Trophoblast cell (in vitro differentiated cells and primary cell): ENCODE results near the gene RGSL1.

Experiments
- DNase-seq, 2 donors: peaks; one replicate each; pipeline ENCODE4 v3.0.0-alpha.2; 2016
- H2AFZ ChIP-seq: 2 replicates; pipeline ENCODE4 v1.6.1; 2013; ENCODE audit warnings: low read length, moderate library complexity, mild to moderate bottlenecking; ENCODE audit not compliant: insufficient read depth, poor library complexity
- H2AK5ac ChIP-seq: 2 replicates; pipeline ENCODE4 v1.6.1; 2013; ENCODE audit warnings: mild to moderate bottlenecking, low read length
- H2BK120ac ChIP-seq: 2 replicates; pipeline ENCODE4 v1.6.1; 2013; ENCODE audit warnings: low read length, mild to moderate bottlenecking, moderate library complexity; ENCODE audit not compliant: insufficient read depth, poor library complexity
- H2BK12ac ChIP-seq: 2 replicates; pipeline ENCODE4 v1.6.1; 2013; ENCODE audit warnings: mild to moderate bottlenecking, low read length, moderate library complexity
- H2BK5ac ChIP-seq: 2 replicates; pipeline ENCODE4 v1.6.1; 2013; ENCODE audit warnings: low read length, low read depth, moderate library complexity, mild to moderate bottlenecking; ENCODE audit not compliant: poor library complexity
- H3K14ac ChIP-seq: 2 replicates; pipeline ENCODE4 v1.6.1; 2013; ENCODE audit warnings: mild to moderate bottlenecking, low read length
- H3K18ac ChIP-seq: 2 replicates; pipeline ENCODE4 v1.6.1; 2013; ENCODE audit warnings: mild to moderate bottlenecking, low read length
- H3K23ac ChIP-seq: 2 replicates; pipeline ENCODE4 v1.6.1; 2013; ENCODE audit warnings: low read length
- H3K27ac ChIP-seq: 2 replicates; pipeline ENCODE4 v1.5.1; 2013; ENCODE audit warnings: low read depth, mild to moderate bottlenecking, inconsistent platforms, low read length, moderate library complexity
- H3K27me3 ChIP-seq: 2 replicates; pipeline ENCODE4 v1.6.1; 2013; ENCODE audit warnings: inconsistent platforms, mild to moderate bottlenecking, low read length, moderate library complexity; ENCODE audit not compliant: insufficient read depth
- H3K36me3 ChIP-seq, 2 experiments: 1 replicate in 1 of 2; 2 replicates in 1 of 2; pipeline ENCODE4 v1.6.1; 2013; ENCODE audit warnings: low read length in 2 of 2, mild to moderate bottlenecking in 2 of 2, moderate library complexity in 1 of 2; ENCODE audit not compliant: insufficient read depth in 2 of 2, control insufficient read depth in 1 of 2
- H3K4ac ChIP-seq: 2 replicates; pipeline ENCODE4 v1.6.1; 2013; ENCODE audit warnings: low read depth, mild to moderate bottlenecking, low read length, moderate library complexity
- H3K4me1 ChIP-seq, 2 experiments: 1 replicate in 1 of 2; 2 replicates in 1 of 2; pipeline ENCODE4 v1.6.1; 2013; ENCODE audit warnings: low read length in 2 of 2, mild to moderate bottlenecking in 2 of 2, moderate library complexity in 1 of 2; ENCODE audit not compliant: insufficient read depth in 2 of 2, control insufficient read depth in 1 of 2
- H3K4me2 ChIP-seq: 2 replicates; pipeline ENCODE4 v1.6.1; 2013; ENCODE audit warnings: inconsistent platforms, mild to moderate bottlenecking, low read length, moderate library complexity
- H3K4me3 ChIP-seq: 2 replicates; pipeline ENCODE4 v1.5.1; 2013; ENCODE audit warnings: mild to moderate bottlenecking, low read depth, low read length, inconsistent platforms
- H3K79me1 ChIP-seq: one replicate; pipeline ENCODE4 v1.6.1; 2013; ENCODE audit warnings: low read length
- H3K79me2 ChIP-seq: 2 replicates; pipeline ENCODE4 v1.6.1; 2013; ENCODE audit warnings: low read length, mild to moderate bottlenecking; ENCODE audit not compliant: control insufficient read depth, insufficient read depth, poor library complexity
- H3K9ac ChIP-seq: 2 replicates; pipeline ENCODE4 v1.6.1; 2013; ENCODE audit warnings: mild to moderate bottlenecking, low read length
- H3K9me3 ChIP-seq: 2 replicates; pipeline ENCODE4 v1.6.1; 2013; ENCODE audit warnings: low read depth, mild to moderate bottlenecking, control low read depth, inconsistent platforms, low read length; ENCODE audit not compliant: insufficient read depth
- H4K12ac ChIP-seq: 2 replicates; pipeline ENCODE4 v1.6.1; 2013; ENCODE audit warnings: low read depth, mild to moderate bottlenecking, low read length, moderate library complexity
- H4K8ac ChIP-seq: 2 replicates; pipeline ENCODE4 v1.6.1; 2013; ENCODE audit warnings: low read depth, mild to moderate bottlenecking, low read length, moderate library complexity
- H4K91ac ChIP-seq: one replicate; pipeline ENCODE4 v1.6.1; 2013; ENCODE audit warnings: low read depth, mild to moderate bottlenecking, low read length, moderate library complexity
- WGBS: extraction: QIAGEN DNeasy Blood & Tissue Kit; methylation state at CpG from one replicate; pipeline ENCODE4 v1.1.7; 2013; ENCODE audit warnings: missing lambda C conversion rate; ENCODE audit not compliant: insufficient read length, insufficient coverage; ENCODE audit errors: extremely low coverage; 5-methylcytosine and 5-hydroxymethylcytosine counted together

Gene RGSL1

DNA sequence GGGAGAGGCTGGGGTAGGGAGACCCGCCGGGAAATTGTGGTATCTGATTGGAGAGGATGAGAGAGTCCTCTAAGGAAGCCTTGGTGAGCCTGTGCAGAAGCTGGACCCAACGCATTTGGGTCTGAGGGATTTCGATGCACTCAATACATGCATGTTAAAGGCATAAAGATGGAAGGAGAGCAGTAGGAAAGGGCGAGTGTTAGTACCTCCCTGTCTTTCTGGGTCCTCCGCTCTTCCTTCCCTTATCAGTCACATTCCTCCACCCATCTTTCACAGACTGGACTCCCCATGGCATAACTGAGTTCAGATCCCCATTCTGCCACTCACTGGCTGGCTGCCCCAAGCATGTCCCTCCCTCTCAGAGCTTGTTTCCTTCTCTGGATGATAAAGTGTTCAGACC, 147.0 kb downstream of the RGSL1 start:
- peaks cover 6% of the 10 kb centered on the region for H3K79me2 ChIP-seq
- H3K4ac ChIP-seq, result no peak overlapping the region
- no peak overlapping the region for H3K9ac ChIP-seq
- peaks cover 10% of the 10 kb centered on the region for H3K79me1 ChIP-seq
- no peak overlapping the region for H3K4me2 ChIP-seq
- H2BK120ac ChIP-seq, result no peak overlapping the region
- no peak overlapping the region for H3K18ac ChIP-seq
- no peak overlapping the region for H3K27ac ChIP-seq
- no peak overlapping the region for H2AK5ac ChIP-seq
- no peak overlapping the region for H3K23ac ChIP-seq
- no peak overlapping the region for H4K12ac ChIP-seq
- H3K14ac ChIP-seq, result no peak overlapping the region
- no peak overlapping the region for H3K4me3 ChIP-seq
- peaks cover 23 to 26% of the 10 kb centered on the region in 2 experiments for H3K36me3 ChIP-seq
- DNase-seq, result no peak
- no peak overlapping the region for H2AFZ ChIP-seq
- no peak overlapping the region for H2BK5ac ChIP-seq
- H4K91ac ChIP-seq, result no peak overlapping the region
- H4K8ac ChIP-seq, result no peak overlapping the region
- peak overlapping the region; percentile 37 for H2BK12ac ChIP-seq
- peaks cover 17 to 18% of the 10 kb centered on the region in 2 experiments for H3K4me1 ChIP-seq
- no CpG with 5 or more reads among the region's 6 CpGs for WGBS
- peaks cover 3% of the 10 kb centered on the region for H3K9me3 ChIP-seq
- no peaks in the 10 kb centered on the region for H3K27me3 ChIP-seq

DNA sequence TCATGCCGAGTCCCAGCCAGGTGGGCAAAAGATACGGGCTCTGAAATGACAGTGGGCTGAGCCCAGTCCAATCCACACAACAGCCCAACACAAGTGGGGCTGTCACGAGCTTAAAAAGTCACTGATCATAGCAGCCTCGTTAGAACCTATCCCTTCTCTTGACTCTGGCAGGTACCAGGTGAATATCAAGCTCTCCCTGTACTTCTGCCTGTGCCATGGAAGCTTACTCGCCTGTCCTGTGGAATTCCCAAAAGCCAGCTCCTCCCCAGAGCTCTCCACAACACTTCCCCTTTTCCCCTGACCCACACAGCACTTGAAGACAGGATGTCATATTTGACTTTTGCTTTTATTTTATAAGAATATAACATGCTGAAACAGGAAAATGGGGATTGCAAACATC, 148.3 kb downstream of the RGSL1 start:
- Histone ChIP-seq H2BK12ac (no peak overlapping the region), H3K4ac (no peak overlapping the region), H3K4me3 (no peak overlapping the region), H2AFZ (no peak overlapping the region), H3K9ac (no peak overlapping the region), H4K91ac (no peak overlapping the region), H3K27me3 (no peaks in the 10 kb centered on the region), H3K9me3 (peaks cover 3% of the 10 kb centered on the region), H3K27ac (no peak overlapping the region), H3K36me3 (peaks cover 27 to 33% of the 10 kb centered on the region in 2 experiments), H2BK120ac (no peak overlapping the region), H2AK5ac (no peak overlapping the region), H3K18ac (no peak overlapping the region), H3K23ac (no peak overlapping the region), H4K8ac (no peak overlapping the region), H4K12ac (no peak overlapping the region), H3K79me1 (peaks cover 15% of the 10 kb centered on the region), H3K4me2 (no peak overlapping the region), H3K79me2 (peaks cover 12% of the 10 kb centered on the region), H3K14ac (no peak overlapping the region), H2BK5ac (no peak overlapping the region), H3K4me1 (peaks cover 22% of the 10 kb centered on the region in 2 experiments)
- WGBS, result no CpG with 5 or more reads among the region's 5 CpGs
- DNase-seq, result no peak

- H3K23ac ChIP-seq, result no peak overlapping the region
- peaks cover 27 to 33% of the 10 kb centered on the region in 2 experiments for H3K36me3 ChIP-seq
- no peak overlapping the region for H3K27ac ChIP-seq
- H4K91ac ChIP-seq, result no peak overlapping the region
- no peak overlapping the region for H2AK5ac ChIP-seq
- no CpG with 5 or more reads among the region's 6 CpGs for WGBS
- no peak overlapping the region for H2BK5ac ChIP-seq
- H3K27me3 ChIP-seq, result no peaks in the 10 kb centered on the region
- H3K4ac ChIP-seq, result no peak overlapping the region
- peaks cover 22% of the 10 kb centered on the region in 2 experiments for H3K4me1 ChIP-seq
- no peak overlapping the region for H2BK12ac ChIP-seq
- peaks cover 19% of the 10 kb centered on the region for H3K79me2 ChIP-seq
- H4K8ac ChIP-seq, result no peak overlapping the region
- DNase-seq, result peak in 1 of 2 donors; percentile 48
- no peak overlapping the region for H3K4me3 ChIP-seq
- H3K9ac ChIP-seq, result no peak overlapping the region
- H2BK120ac ChIP-seq, result no peak overlapping the region
- H3K14ac ChIP-seq, result no peak overlapping the region
- no peak overlapping the region for H3K18ac ChIP-seq
- no peak overlapping the region for H4K12ac ChIP-seq
- peaks cover 19% of the 10 kb centered on the region for H3K79me1 ChIP-seq
- no peak overlapping the region for H3K4me2 ChIP-seq
- H2AFZ ChIP-seq, result no peak overlapping the region
- peaks cover 3% of the 10 kb centered on the region for H3K9me3 ChIP-seq
These were observed 149.4 kb downstream of the RGSL1 start for GRCh38 chr1:182599339-182599738.

DNA sequence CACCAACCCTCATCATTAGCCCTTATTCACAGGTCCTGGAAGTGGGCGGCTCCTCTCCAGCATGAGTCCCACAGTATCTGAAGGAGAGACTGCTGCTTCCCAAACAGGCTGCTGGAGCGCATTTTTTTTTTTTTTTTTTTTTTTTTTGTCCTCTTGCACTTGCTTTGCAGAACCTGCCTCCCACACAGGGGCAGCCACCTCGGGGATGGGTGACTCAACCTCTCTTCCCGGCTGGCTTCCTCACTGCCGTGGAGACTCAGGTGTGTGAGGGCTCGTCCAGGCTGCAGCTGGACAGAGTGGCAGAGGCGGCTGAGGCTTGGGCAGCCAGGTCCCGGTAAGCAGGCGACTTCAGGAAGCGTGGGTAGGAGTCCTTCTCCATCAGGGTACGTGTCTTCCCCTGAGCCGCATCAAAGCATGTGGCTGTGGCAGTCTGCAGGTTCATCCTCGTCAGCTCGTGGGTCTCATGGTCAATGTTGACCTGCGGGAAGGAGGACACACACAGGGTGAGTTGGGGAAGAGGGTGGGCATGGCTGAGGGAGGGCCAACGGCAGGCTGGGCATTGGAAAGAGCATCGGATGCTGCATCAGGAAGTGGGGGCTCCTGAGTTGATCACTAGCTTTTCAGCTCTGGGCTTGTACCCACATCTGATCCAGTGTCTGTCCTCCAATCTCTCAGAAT, 150.2 kb downstream of the RGSL1 start:
- Histone ChIP-seq H3K79me1 (peaks cover 21% of the 10 kb centered on the region), H3K36me3 (peaks cover 27 to 33% of the 10 kb centered on the region in 2 experiments)

More for the DNA sequence above, 150.2 kb downstream of the RGSL1 start:
- Histone ChIP-seq H3K18ac (no peak overlapping the region), H3K27ac (peak overlapping the region; percentile 10), H3K4ac (no peak overlapping the region), H3K23ac (no peak overlapping the region), H3K9me3 (peaks cover 3% of the 10 kb centered on the region), H3K4me1 (peaks cover 25% of the 10 kb centered on the region in 2 experiments), H3K4me2 (no peak overlapping the region), H3K4me3 (peak overlapping the region; percentile 33), H2BK12ac (no peak overlapping the region), H3K14ac (no peak overlapping the region), H4K12ac (no peak overlapping the region), H3K79me2 (peaks cover 19% of the 10 kb centered on the region), H2BK120ac (no peak overlapping the region), H2AK5ac (no peak overlapping the region), H3K27me3 (no peaks in the 10 kb centered on the region), H4K91ac (no peak overlapping the region), H2BK5ac (no peak overlapping the region), H3K9ac (no peak overlapping the region), H2AFZ (no peak overlapping the region), H4K8ac (no peak overlapping the region)
- WGBS, result no CpG with 5 or more reads among the region's 17 CpGs
- DNase-seq, result no peak
